Gastrocnemius medialis (tissue), 4 donors: ENCODE data around the gene IGF2.

Experiments
- POLR2A ChIP-seq, 2 donors: fragments of 450-650 bp; IDR thresholded peaks; one replicate each; pipeline ENCODE4 v1.6.1; 2017; ENCODE audit warnings: antibody characterized with exemption in 2 of 2, mild to moderate bottlenecking in 2 of 2, moderate library complexity in 2 of 2
- TF ChIP-seq, protein P1 (sequence below), 5 experiments: fragments of 450-650 bp in 3 of 5; fragments of 200-600 bp in 2 of 5; sonication (generic) in 2 of 5; IDR thresholded peaks in 4 of 5; conservative IDR thresholded peaks in 1 of 5; 1 replicate in 4 of 5; 2 replicates in 1 of 5; pipeline ENCODE4 v1.5.1; 2016 to 2019; ENCODE audit warnings: antibody characterized with exemption in 5 of 5, mild to moderate bottlenecking in 3 of 5, moderate library complexity in 3 of 5

DNA sequence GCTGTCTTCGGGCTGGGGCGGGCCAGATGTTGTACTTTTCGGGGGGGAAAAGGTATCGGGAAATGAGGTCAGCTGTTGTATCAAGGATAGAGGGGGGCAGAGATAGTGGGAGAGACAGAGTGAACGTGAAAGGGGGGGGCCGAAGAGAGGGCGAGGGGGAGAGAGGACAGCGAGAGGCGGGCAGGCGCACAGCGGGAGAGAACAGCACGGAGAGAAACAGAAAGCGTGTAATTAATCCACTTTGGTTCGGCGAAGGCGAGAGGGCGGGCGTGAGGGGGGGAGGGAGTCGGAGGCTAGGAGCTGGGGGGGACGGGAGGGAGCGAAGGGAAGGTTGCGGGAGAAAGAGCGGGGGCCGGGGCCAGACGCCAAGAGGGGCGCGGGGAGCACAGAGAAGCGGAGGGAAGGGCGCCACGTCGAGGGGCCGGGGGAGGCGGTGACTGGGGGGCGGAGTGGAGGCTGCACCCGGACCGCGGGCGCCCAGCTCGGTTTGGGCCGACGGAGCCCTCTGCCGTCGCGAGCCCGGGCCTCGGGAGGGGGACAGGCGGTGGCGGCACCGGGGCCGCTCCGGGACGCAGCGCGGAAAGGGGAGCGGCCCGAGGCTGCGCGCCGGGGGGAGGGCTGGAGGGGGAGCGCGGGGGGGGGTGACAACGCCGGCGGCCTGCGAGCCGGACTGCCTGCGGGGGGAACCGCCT, 612 bp downstream of the IGF2 start:
- no peak for TF ChIP-seq POLR2A (IDR thresholded peaks at IDR 0.05)
- TF ChIP-seq, protein P1, sequence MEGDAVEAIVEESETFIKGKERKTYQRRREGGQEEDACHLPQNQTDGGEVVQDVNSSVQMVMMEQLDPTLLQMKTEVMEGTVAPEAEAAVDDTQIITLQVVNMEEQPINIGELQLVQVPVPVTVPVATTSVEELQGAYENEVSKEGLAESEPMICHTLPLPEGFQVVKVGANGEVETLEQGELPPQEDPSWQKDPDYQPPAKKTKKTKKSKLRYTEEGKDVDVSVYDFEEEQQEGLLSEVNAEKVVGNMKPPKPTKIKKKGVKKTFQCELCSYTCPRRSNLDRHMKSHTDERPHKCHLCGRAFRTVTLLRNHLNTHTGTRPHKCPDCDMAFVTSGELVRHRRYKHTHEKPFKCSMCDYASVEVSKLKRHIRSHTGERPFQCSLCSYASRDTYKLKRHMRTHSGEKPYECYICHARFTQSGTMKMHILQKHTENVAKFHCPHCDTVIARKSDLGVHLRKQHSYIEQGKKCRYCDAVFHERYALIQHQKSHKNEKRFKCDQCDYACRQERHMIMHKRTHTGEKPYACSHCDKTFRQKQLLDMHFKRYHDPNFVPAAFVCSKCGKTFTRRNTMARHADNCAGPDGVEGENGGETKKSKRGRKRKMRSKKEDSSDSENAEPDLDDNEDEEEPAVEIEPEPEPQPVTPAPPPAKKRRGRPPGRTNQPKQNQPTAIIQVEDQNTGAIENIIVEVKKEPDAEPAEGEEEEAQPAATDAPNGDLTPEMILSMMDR (IDR thresholded peaks at IDR 0.05 in 4 of 5, conservative IDR thresholded peaks at IDR 0.05 in 1 of 5), result no peak
